Measurements from ENCODE around the gene EFS.

DNA sequence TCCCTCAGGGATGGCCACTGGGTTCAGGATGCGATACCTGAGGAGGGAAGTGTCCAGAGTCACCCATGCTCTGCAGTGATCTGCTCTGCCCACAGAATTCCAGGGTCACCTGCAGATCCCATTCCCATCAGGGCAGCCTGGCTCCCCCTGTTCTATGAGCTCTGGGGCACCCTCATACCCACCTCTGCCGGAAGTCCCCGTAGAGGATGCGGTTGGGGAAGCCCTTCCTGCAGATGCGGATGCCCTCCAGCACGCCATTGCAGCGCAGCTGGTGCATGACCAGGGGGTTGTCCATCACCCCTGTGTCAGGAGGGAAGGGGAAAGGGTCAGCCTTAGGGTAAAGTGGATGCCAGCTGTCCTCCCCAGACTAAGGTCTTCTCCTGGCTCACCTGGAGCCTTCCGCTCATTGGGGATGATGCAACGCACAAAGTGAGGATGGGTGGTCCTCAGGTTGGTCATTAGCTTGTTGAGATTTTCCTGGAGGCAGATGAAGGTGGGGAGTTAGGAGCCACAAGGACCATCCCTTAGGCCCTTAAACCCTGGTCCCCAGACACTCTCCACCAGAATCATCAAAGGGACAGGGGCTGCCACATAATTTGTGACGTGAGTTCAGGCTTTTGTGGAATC lies 31.9 kb upstream of the EFS start:
- TF ChIP-seq EZH2 (IDR thresholded peaks at IDR 0.05; ENCODE audit: low read length, unreplicated experiment) = no peak
- TF ChIP-seq, protein P1, sequence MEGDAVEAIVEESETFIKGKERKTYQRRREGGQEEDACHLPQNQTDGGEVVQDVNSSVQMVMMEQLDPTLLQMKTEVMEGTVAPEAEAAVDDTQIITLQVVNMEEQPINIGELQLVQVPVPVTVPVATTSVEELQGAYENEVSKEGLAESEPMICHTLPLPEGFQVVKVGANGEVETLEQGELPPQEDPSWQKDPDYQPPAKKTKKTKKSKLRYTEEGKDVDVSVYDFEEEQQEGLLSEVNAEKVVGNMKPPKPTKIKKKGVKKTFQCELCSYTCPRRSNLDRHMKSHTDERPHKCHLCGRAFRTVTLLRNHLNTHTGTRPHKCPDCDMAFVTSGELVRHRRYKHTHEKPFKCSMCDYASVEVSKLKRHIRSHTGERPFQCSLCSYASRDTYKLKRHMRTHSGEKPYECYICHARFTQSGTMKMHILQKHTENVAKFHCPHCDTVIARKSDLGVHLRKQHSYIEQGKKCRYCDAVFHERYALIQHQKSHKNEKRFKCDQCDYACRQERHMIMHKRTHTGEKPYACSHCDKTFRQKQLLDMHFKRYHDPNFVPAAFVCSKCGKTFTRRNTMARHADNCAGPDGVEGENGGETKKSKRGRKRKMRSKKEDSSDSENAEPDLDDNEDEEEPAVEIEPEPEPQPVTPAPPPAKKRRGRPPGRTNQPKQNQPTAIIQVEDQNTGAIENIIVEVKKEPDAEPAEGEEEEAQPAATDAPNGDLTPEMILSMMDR (conservative IDR thresholded peaks at IDR 0.05; ENCODE audit: low read depth, low read length) = no peak
